Hepatocyte (in vitro differentiated cells): ENCODE results near the gene TMEFF1. TPM values are rescaled to one million over a fixed set of nuclear protein-coding genes. Genes with fewer than 3 reads are reported as not detected.

ENCODE experiments used
- DNase-seq: peaks from one replicate; pipeline ENCODE4 v3.0.0-alpha.2; 2016; ENCODE audit warnings: low spot score
- H2AFZ ChIP-seq: fragments of 200-600 bp; sonication (generic); 2 replicates; pipeline ENCODE4 v1.6.0; 2016; ENCODE audit warnings: antibody characterized with exemption, mild to moderate bottlenecking
- H3K27ac ChIP-seq: fragments of 200-600 bp; sonication (generic); 2 replicates; pipeline ENCODE4 v1.5.1; 2016; ENCODE audit warnings: mild to moderate bottlenecking
- H3K27me3 ChIP-seq: fragments of 200-600 bp; sonication (generic); 2 replicates; pipeline ENCODE4 v1.6.1; 2016
- H3K36me3 ChIP-seq: fragments of 200-600 bp; sonication (generic); replicated peaks from 2 replicates; pipeline ENCODE4 v1.5.1; 2016; ENCODE audit warnings: low read depth; ENCODE audit not compliant: insufficient read depth
- H3K4me1 ChIP-seq: fragments of 200-600 bp; sonication (generic); 2 replicates; pipeline ENCODE4 v1.5.1; 2016; ENCODE audit warnings: mild to moderate bottlenecking, moderate library complexity; ENCODE audit not compliant: insufficient read depth
- H3K4me2 ChIP-seq: fragments of 200-600 bp; sonication (generic); 2 replicates; pipeline ENCODE4 v1.6.0; 2016
- H3K4me3 ChIP-seq: fragments of 200-600 bp; sonication (generic); 2 replicates; pipeline ENCODE4 v1.5.1; 2016; ENCODE audit warnings: mild to moderate bottlenecking
- H3K79me2 ChIP-seq: fragments of 200-600 bp; sonication (generic); 2 replicates; pipeline ENCODE4 v1.6.0; 2017; ENCODE audit warnings: mild to moderate bottlenecking
- H3K9me2 ChIP-seq: fragments of 200-600 bp; sonication (generic); replicated peaks from 2 replicates; pipeline ENCODE4 v1.6.0; 2017; ENCODE audit warnings: mild to moderate bottlenecking; ENCODE audit not compliant: insufficient read depth
- H3K9me3 ChIP-seq: fragments of 200-600 bp; sonication (generic); 2 replicates; pipeline ENCODE4 v1.5.1; 2016; ENCODE audit warnings: low read depth, mild to moderate bottlenecking
- H4K20me1 ChIP-seq: fragments of 200-600 bp; sonication (generic); 2 replicates; pipeline ENCODE4 v1.6.0; 2016; ENCODE audit warnings: mild to moderate bottlenecking; ENCODE audit not compliant: insufficient read depth, poor library complexity, severe bottlenecking
- CTCF ChIP-seq: fragments of 200-600 bp; sonication (generic); IDR thresholded peaks from 2 replicates; pipeline ENCODE4 v1.5.1; 2016; ENCODE audit warnings: antibody characterized with exemption, mild to moderate bottlenecking; ENCODE audit not compliant: poor library complexity
- EZH2 ChIP-seq: fragments of 200-600 bp; sonication (generic); IDR thresholded peaks from 2 replicates; pipeline ENCODE4 v1.6.1; 2016; ENCODE audit warnings: antibody characterized with exemption, mild to moderate bottlenecking, borderline replicate concordance
- EZH2phosphoT487 ChIP-seq: fragments of 200-600 bp; sonication (generic); IDR thresholded peaks from one replicate; pipeline ENCODE4 v1.6.1; 2018; ENCODE audit warnings: antibody characterized with exemption, mild to moderate bottlenecking, low read depth, moderate library complexity; ENCODE audit not compliant: unreplicated experiment, severe bottlenecking
- WGBS: methylation state at CpG from one replicate; pipeline ENCODE4 v1.1.6; 2016; ENCODE audit warnings: low lambda C conversion rate; ENCODE audit errors: missing lambda C conversion rate; 5-methylcytosine and 5-hydroxymethylcytosine counted together
- polyA plus RNA-seq: library from polyadenylated mRNA; unstranded; fragments of >200 nt; fragmentation: Nextera tagmentation; extraction: Ambion mirVana; gene quantifications from 2 replicates; pipeline ENCODE4 v1.2.1, GENCODE V29; 2016
- total RNA-seq: library from RNA; depleted of rRNA; stranded (reverse); fragments of >200 nt; gene quantifications from 2 replicates; pipeline ENCODE4 v1.2.3, GENCODE V29; 2014

The TMEFF1 gene
- total and polyA plus RNA-seq, 2 experiments from 2014 or later, result 5.9 to 8.7 TPM

- Histone ChIP-seq H3K4me2 (no peak overlapping the region), H3K9me3 (no peaks in the 10 kb centered on the region), H4K20me1 (no peaks in the 10 kb centered on the region), H2AFZ (no peak overlapping the region), H3K4me3 (no peak overlapping the region), H3K27ac (no peak overlapping the region), H3K36me3 (no peaks in the 10 kb centered on the region), H3K27me3 (no peaks in the 10 kb centered on the region), H3K9me2 (no peaks in the 10 kb centered on the region), H3K4me1 (no peaks in the 10 kb centered on the region), H3K79me2 (no peaks in the 10 kb centered on the region)
- DNase-seq, result no peak
- TF ChIP-seq CTCF (no peak), EZH2phosphoT487 (no peak), EZH2 (no peak)
Measured at GRCh38 chr9:100455470-100455869, 17.5 kb upstream of the TMEFF1 start.

GRCh38 chr9:100457517-100457916 is 15.4 kb upstream of the TMEFF1 start:
- DNase-seq, result no peak
- H3K4me2 ChIP-seq, result no peak overlapping the region
- WGBS, result 95% methylated on average over 1 of the region's 1 CpG
- H3K27me3 ChIP-seq, result no peaks in the 10 kb centered on the region
- H3K9me2 ChIP-seq, result no peaks in the 10 kb centered on the region
- no peak overlapping the region for H3K4me3 ChIP-seq
- no peaks in the 10 kb centered on the region for H4K20me1 ChIP-seq
- H2AFZ ChIP-seq, result no peak overlapping the region
- no peaks in the 10 kb centered on the region for H3K36me3 ChIP-seq
- H3K27ac ChIP-seq, result no peak overlapping the region
- no peaks in the 10 kb centered on the region for H3K79me2 ChIP-seq
- H3K9me3 ChIP-seq, result no peaks in the 10 kb centered on the region
- no peaks in the 10 kb centered on the region for H3K4me1 ChIP-seq
- TF ChIP-seq EZH2phosphoT487, result no peak
- no peak for TF ChIP-seq CTCF
- TF ChIP-seq EZH2, result no peak

GRCh38 chr9:100459963-100460362 is 13.0 kb upstream of the TMEFF1 start:
- TF ChIP-seq EZH2phosphoT487 (no peak), CTCF (no peak), EZH2 (no peak)
- Histone ChIP-seq H3K4me2 (no peak overlapping the region), H3K9me2 (no peaks in the 10 kb centered on the region), H2AFZ (no peak overlapping the region), H3K4me1 (no peaks in the 10 kb centered on the region), H3K9me3 (no peaks in the 10 kb centered on the region), H3K79me2 (no peaks in the 10 kb centered on the region), H4K20me1 (no peaks in the 10 kb centered on the region), H3K27ac (no peak overlapping the region), H3K27me3 (no peaks in the 10 kb centered on the region), H3K4me3 (no peak overlapping the region), H3K36me3 (no peaks in the 10 kb centered on the region)
- 87% methylated on average over 2 of the region's 2 CpGs for WGBS
- no peak for DNase-seq

- no peaks in the 10 kb centered on the region for H3K36me3 ChIP-seq
- WGBS, result 76% methylated on average over 2 of the region's 2 CpGs
- no peak overlapping the region for H2AFZ ChIP-seq
- no peak overlapping the region for H3K4me3 ChIP-seq
- no peaks in the 10 kb centered on the region for H3K27me3 ChIP-seq
- no peak for DNase-seq
- TF ChIP-seq EZH2phosphoT487, result no peak
- no peak overlapping the region for H3K4me2 ChIP-seq
- H3K4me1 ChIP-seq, result peaks cover 4% of the 10 kb centered on the region
- no peaks in the 10 kb centered on the region for H3K79me2 ChIP-seq
- no peaks in the 10 kb centered on the region for H4K20me1 ChIP-seq
- no peak overlapping the region for H3K27ac ChIP-seq
- no peaks in the 10 kb centered on the region for H3K9me3 ChIP-seq
- no peaks in the 10 kb centered on the region for H3K9me2 ChIP-seq
Measured at GRCh38 chr9:100465274-100465673, 7.7 kb upstream of the TMEFF1 start.
